ENCODE measurements around the gene KIF27. TPM values are rescaled to one million over a fixed set of nuclear protein-coding genes. Genes with fewer than 3 reads are reported as not detected.

KIF27 gene
- total RNA-seq, 1 donor from 2014 or later, result 24.6 TPM

- no peak for TF ChIP-seq CTCF (IDR thresholded peaks at IDR 0.05; ENCODE audit: unreplicated experiment)
- Mint-ChIP-seq H3K4me3 (ENCODE audit: low read depth) (no peak overlapping the region), H3K36me3 (ENCODE audit: insufficient read depth) (no peaks in the 10 kb centered on the region), H3K9me3 (ENCODE audit: low read depth) (no peaks in the 10 kb centered on the region), H3K27ac (no peak overlapping the region), H3K27me3 (no peaks in the 10 kb centered on the region), H3K4me1 (ENCODE audit: low read depth) (peaks cover 11% of the 10 kb centered on the region)
- no peak for DNase-seq (ENCODE audit: low spot score, unreplicated experiment)
Measured at GRCh38 chr9:83932851-83933250, 11.6 kb upstream of the KIF27 start.

GRCh38 chr9:83932011-83932410 is 10.8 kb upstream of the KIF27 start:
- Mint-ChIP-seq H3K4me3 (ENCODE audit: low read depth) (no peak overlapping the region), H3K27ac (no peak overlapping the region), H3K27me3 (no peaks in the 10 kb centered on the region), H3K9me3 (ENCODE audit: low read depth) (no peaks in the 10 kb centered on the region), H3K36me3 (ENCODE audit: insufficient read depth) (no peaks in the 10 kb centered on the region), H3K4me1 (ENCODE audit: low read depth) (peaks cover 11% of the 10 kb centered on the region)
- TF ChIP-seq CTCF (IDR thresholded peaks at IDR 0.05; ENCODE audit: unreplicated experiment), result no peak
- DNase-seq (ENCODE audit: low spot score, unreplicated experiment), result no peak

GRCh38 chr9:83930881-83931280 is 9.6 kb upstream of the KIF27 start:
- Mint-ChIP-seq H3K9me3 (ENCODE audit: low read depth) (no peaks in the 10 kb centered on the region), H3K27ac (no peak overlapping the region), H3K27me3 (no peaks in the 10 kb centered on the region), H3K4me3 (ENCODE audit: low read depth) (no peak overlapping the region), H3K36me3 (ENCODE audit: insufficient read depth) (no peaks in the 10 kb centered on the region), H3K4me1 (ENCODE audit: low read depth) (peaks cover 11% of the 10 kb centered on the region)
- TF ChIP-seq CTCF (IDR thresholded peaks at IDR 0.05; ENCODE audit: unreplicated experiment), result no peak
- no peak for DNase-seq (ENCODE audit: low spot score, unreplicated experiment)

- no peak overlapping the region for H3K4me3 Mint-ChIP-seq (ENCODE audit: low read depth)
- TF ChIP-seq CTCF (IDR thresholded peaks at IDR 0.05; ENCODE audit: unreplicated experiment), result no peak
- no peaks in the 10 kb centered on the region for H3K9me3 Mint-ChIP-seq (ENCODE audit: low read depth)
- H3K4me1 Mint-ChIP-seq (ENCODE audit: low read depth), result peaks cover 3% of the 10 kb centered on the region
- H3K27ac Mint-ChIP-seq, result peak overlapping the region; percentile 57
- H3K27me3 Mint-ChIP-seq, result no peaks in the 10 kb centered on the region
- no peaks in the 10 kb centered on the region for H3K36me3 Mint-ChIP-seq (ENCODE audit: insufficient read depth)
- no peak for DNase-seq (ENCODE audit: low spot score, unreplicated experiment)
Measured at GRCh38 chr9:83927591-83927990, 6.4 kb upstream of the KIF27 start.

- peak overlapping the region; percentile 97 for H3K27ac Mint-ChIP-seq
- H3K9me3 Mint-ChIP-seq (ENCODE audit: low read depth), result no peaks in the 10 kb centered on the region
- no peak for DNase-seq (ENCODE audit: low spot score, unreplicated experiment)
- TF ChIP-seq CTCF (IDR thresholded peaks at IDR 0.05; ENCODE audit: unreplicated experiment), result no peak
- H3K36me3 Mint-ChIP-seq (ENCODE audit: insufficient read depth), result peaks cover 7% of the 10 kb centered on the region
- H3K27me3 Mint-ChIP-seq, result no peaks in the 10 kb centered on the region
- peak overlapping the region; percentile 89 for H3K4me3 Mint-ChIP-seq (ENCODE audit: low read depth)
- peaks cover 7% of the 10 kb centered on the region for H3K4me1 Mint-ChIP-seq (ENCODE audit: low read depth)
Measured at GRCh38 chr9:83920469-83920926, 734 bp downstream of the KIF27 start.

Measured in progenitor cell of endocrine pancreas (in vitro differentiated cells).